GM12892 (cell line): ENCODE data around the gene SLC25A23.

Experiments
- POLR2A ChIP-seq: IDR thresholded peaks from 2 replicates; pipeline ENCODE4 v1.6.1; 2011; ENCODE audit warnings: low read depth, low read length, control low read depth
- POLR2AphosphoS5 ChIP-seq: IDR thresholded peaks from 2 replicates; pipeline ENCODE4 v1.6.1; 2011; ENCODE audit warnings: low read depth, low read length, control low read depth

GRCh38 chr19:6479836-6480398 is 20.3 kb upstream of the SLC25A23 start:
- no peak for TF ChIP-seq POLR2A
- 0 out of 2 replicates have a peak, but pooled peaks have one; percentile 28 for TF ChIP-seq POLR2AphosphoS5
